ENCODE data around the gene KRT85.

Gene KRT85

DNA sequence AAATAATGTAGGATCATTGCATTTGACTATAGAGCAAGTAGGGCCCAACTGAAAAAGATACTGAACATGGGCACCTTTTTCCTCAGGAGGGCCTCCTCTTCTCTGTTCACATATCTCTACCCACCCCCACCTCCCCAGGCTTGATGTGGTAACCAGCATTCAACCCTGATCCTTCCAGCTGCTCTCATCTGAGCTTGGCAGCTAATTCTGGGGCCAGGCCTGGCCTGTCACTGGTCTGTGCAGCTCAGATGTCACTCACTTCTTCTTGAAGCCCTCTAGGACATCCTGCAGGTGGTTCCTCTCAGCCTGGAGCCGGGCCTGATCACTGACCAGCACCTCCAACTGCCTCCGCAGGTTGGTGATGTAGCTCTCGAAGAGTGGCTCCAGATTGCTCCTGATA is 16.1 kb upstream of the KRT85 start:
- Histone ChIP-seq H3K4me3 (ENCODE audit: low read depth, low read length) (no peak overlapping the region), H3K9ac (no peak overlapping the region)
- TF ChIP-seq, protein P1, sequence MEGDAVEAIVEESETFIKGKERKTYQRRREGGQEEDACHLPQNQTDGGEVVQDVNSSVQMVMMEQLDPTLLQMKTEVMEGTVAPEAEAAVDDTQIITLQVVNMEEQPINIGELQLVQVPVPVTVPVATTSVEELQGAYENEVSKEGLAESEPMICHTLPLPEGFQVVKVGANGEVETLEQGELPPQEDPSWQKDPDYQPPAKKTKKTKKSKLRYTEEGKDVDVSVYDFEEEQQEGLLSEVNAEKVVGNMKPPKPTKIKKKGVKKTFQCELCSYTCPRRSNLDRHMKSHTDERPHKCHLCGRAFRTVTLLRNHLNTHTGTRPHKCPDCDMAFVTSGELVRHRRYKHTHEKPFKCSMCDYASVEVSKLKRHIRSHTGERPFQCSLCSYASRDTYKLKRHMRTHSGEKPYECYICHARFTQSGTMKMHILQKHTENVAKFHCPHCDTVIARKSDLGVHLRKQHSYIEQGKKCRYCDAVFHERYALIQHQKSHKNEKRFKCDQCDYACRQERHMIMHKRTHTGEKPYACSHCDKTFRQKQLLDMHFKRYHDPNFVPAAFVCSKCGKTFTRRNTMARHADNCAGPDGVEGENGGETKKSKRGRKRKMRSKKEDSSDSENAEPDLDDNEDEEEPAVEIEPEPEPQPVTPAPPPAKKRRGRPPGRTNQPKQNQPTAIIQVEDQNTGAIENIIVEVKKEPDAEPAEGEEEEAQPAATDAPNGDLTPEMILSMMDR (IDR thresholded peaks at IDR 0.05) = no peak

DNA sequence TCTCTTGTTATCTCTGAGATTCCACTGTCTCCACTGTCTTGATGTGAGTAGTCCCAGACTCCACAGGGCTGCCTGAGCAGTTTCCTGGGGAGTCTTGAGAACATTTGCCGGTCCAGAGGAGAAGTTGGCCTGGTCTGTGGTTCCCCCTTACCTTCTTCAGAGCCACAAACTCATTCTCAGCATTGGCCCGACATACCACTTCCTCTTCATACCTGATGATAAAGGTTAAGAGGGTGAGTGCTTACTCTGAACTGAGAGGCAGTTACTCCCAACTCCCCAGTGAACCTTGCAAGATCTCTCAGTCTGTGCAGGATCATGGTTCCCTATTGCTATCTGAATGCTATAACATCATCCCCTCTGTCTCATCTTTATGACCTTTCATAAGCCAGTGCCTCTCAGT is 15.6 kb upstream of the KRT85 start:
- Histone ChIP-seq H3K4me3 (ENCODE audit: low read depth, low read length) (no peak overlapping the region), H3K9ac (no peak overlapping the region), H3K27me3 (ENCODE audit: control insufficient read depth, insufficient read depth, low read length) (no peaks in the 10 kb centered on the region), H3K4me2 (ENCODE audit: low read length) (no peak overlapping the region), H3K9me3 (ENCODE audit: control insufficient read depth, low read length) (no peaks in the 10 kb centered on the region), H3K27ac (no peak overlapping the region), H3K79me2 (no peaks in the 10 kb centered on the region), H3K36me3 (ENCODE audit: control insufficient read depth, insufficient read depth, low read length) (no peaks in the 10 kb centered on the region), H3K4me1 (no peaks in the 10 kb centered on the region), H2AFZ (no peak overlapping the region)
- TF ChIP-seq, protein P1 (IDR thresholded peaks at IDR 0.05) = no peak

More for the DNA sequence above, 16.1 kb upstream of the KRT85 start:
- Histone ChIP-seq H3K27me3 (ENCODE audit: control insufficient read depth, insufficient read depth, low read length) (no peaks in the 10 kb centered on the region), H3K4me1 (no peaks in the 10 kb centered on the region), H3K79me2 (no peaks in the 10 kb centered on the region), H2AFZ (no peak overlapping the region), H3K4me2 (ENCODE audit: low read length) (no peak overlapping the region), H3K27ac (no peak overlapping the region), H3K9me3 (ENCODE audit: control insufficient read depth, low read length) (no peaks in the 10 kb centered on the region), H3K36me3 (ENCODE audit: control insufficient read depth, insufficient read depth, low read length) (no peaks in the 10 kb centered on the region)

DNA sequence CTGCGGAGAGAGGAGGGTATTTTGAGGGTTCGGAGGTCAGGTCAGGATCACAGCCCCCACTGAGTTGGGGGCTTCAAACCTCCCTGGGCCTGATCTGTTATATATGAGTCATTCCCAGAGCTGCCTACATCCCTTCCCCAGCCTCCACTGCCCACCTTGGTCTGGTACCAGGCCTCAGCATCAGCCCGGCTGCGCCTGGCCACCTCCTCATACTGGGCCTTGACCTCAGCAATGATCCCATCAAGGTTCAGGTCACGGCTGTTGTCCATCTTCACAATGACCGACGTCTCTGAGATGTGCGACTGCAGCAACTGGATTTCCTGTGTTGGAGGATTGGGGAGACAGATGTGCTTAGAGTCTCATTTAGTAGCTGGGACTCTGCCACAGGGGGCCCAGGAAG is 13.9 kb upstream of the KRT85 start:
- Histone ChIP-seq H3K79me2 (no peaks in the 10 kb centered on the region), H3K4me2 (ENCODE audit: low read length) (no peak overlapping the region), H3K27ac (no peak overlapping the region), H2AFZ (no peak overlapping the region), H3K4me1 (no peaks in the 10 kb centered on the region), H3K4me3 (ENCODE audit: low read depth, low read length) (no peak overlapping the region), H3K9me3 (ENCODE audit: control insufficient read depth, low read length) (no peaks in the 10 kb centered on the region), H3K9ac (no peak overlapping the region), H3K36me3 (ENCODE audit: control insufficient read depth, insufficient read depth, low read length) (no peaks in the 10 kb centered on the region), H3K27me3 (ENCODE audit: control insufficient read depth, insufficient read depth, low read length) (no peaks in the 10 kb centered on the region)
- TF ChIP-seq, protein P1 (IDR thresholded peaks at IDR 0.05) = no peak

DNA sequence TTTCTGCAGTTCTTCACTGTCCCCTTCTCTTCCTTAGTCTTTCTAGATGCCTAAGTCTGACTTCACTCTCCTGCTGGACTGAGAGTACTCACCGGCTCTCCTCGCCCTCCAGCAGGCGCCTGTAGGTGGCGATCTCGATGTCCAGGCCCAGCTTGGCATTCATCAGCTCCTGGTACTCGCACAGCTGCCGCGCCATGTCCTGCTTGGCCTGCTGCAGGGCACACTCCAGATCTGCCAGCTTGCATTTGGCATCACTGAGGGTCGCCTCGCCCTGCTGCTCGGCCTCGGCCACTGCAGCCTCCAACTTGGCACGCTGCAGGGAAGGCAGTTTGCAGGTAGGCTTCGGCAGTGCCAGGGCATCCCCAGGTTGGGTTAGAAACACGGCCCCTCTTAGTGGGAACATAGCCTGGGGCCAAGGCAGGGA is 13.0 kb upstream of the KRT85 start:
- no peak overlapping the region for H3K4me2 ChIP-seq (ENCODE audit: low read length)

DNA sequence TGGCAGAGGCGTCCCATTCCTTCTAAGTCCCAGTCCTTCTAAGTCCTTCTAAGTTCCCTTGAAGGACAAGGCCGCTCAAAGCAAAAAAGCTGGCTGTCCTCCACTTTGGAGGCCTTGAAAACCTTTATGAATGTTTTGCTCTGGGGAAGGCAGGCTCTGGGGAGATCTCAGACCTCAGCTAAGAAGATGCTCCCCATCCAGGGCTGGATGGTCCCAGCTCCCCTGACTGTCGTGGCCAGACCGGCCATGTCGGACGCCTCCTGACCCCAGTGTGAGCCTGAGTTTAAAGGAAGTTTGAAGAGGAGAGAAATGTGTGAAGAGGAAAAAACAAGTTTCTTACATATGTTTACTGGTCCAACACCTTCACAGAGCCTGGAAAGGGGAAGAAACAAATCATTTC is 12.3 kb upstream of the KRT85 start:
- H3K9me3 ChIP-seq (ENCODE audit: control insufficient read depth, low read length) = no peaks in the 10 kb centered on the region
- no peak overlapping the region for H2AFZ ChIP-seq
- no peak overlapping the region for H3K4me2 ChIP-seq (ENCODE audit: low read length)
- no peak overlapping the region for H3K27ac ChIP-seq
- H3K9ac ChIP-seq = no peak overlapping the region
- H3K27me3 ChIP-seq (ENCODE audit: control insufficient read depth, insufficient read depth, low read length) = no peaks in the 10 kb centered on the region
- H3K79me2 ChIP-seq = no peaks in the 10 kb centered on the region
- H3K4me3 ChIP-seq (ENCODE audit: low read depth, low read length) = no peak overlapping the region
- H3K36me3 ChIP-seq (ENCODE audit: control insufficient read depth, insufficient read depth, low read length) = no peaks in the 10 kb centered on the region
- no peaks in the 10 kb centered on the region for H3K4me1 ChIP-seq
- TF ChIP-seq, protein P1 (IDR thresholded peaks at IDR 0.05) = no peak

More for the DNA sequence above, 13.0 kb upstream of the KRT85 start:
- no peak overlapping the region for H2AFZ ChIP-seq
- H3K27me3 ChIP-seq (ENCODE audit: control insufficient read depth, insufficient read depth, low read length) = no peaks in the 10 kb centered on the region
- no peak overlapping the region for H3K9ac ChIP-seq
- no peak overlapping the region for H3K4me3 ChIP-seq (ENCODE audit: low read depth, low read length)
- H3K79me2 ChIP-seq = no peaks in the 10 kb centered on the region
- TF ChIP-seq, protein P1 (IDR thresholded peaks at IDR 0.05) = peak; percentile 68
- no peaks in the 10 kb centered on the region for H3K9me3 ChIP-seq (ENCODE audit: control insufficient read depth, low read length)
- H3K36me3 ChIP-seq (ENCODE audit: control insufficient read depth, insufficient read depth, low read length) = no peaks in the 10 kb centered on the region
- H3K27ac ChIP-seq = no peak overlapping the region
- no peaks in the 10 kb centered on the region for H3K4me1 ChIP-seq
